H9 (cell line): ENCODE measurements around the gene MORN5. TPM values are rescaled to one million over a fixed set of nuclear protein-coding genes. Genes with fewer than 3 reads are reported as not detected.

Experiments
- DNase-seq: peaks from one replicate; pipeline ENCODE4 v3.0.0-alpha.2; 2017
- H2AFZ ChIP-seq: one replicate; pipeline ENCODE4 v1.6.1; 2013; ENCODE audit warnings: mild to moderate bottlenecking, low read length, control low read depth, moderate library complexity
- H2AK5ac ChIP-seq: 2 replicates; pipeline ENCODE4 v1.6.1; 2013; ENCODE audit warnings: low read length, control low read depth, mixed read lengths; ENCODE audit not compliant: insufficient read length
- H2BK120ac ChIP-seq: one replicate; pipeline ENCODE4 v1.6.1; 2013; ENCODE audit warnings: low read depth, mild to moderate bottlenecking, low read length, control low read depth, inconsistent platforms; ENCODE audit not compliant: poor library complexity, severe bottlenecking
- H2BK12ac ChIP-seq: 2 replicates; pipeline ENCODE4 v1.6.1; 2013; ENCODE audit warnings: low read length, control low read depth, mixed read lengths, low read depth; ENCODE audit not compliant: insufficient read length
- H2BK15ac ChIP-seq: 2 replicates; pipeline ENCODE4 v1.6.1; 2013; ENCODE audit warnings: low read depth, low read length, control low read depth
- H2BK20ac ChIP-seq: one replicate; pipeline ENCODE4 v1.6.1; 2013; ENCODE audit warnings: low read depth, mild to moderate bottlenecking, low read length, control low read depth, inconsistent platforms; ENCODE audit not compliant: poor library complexity, severe bottlenecking
- H2BK5ac ChIP-seq: 2 replicates; pipeline ENCODE4 v1.6.1; 2013; ENCODE audit warnings: low read length, control low read depth, mixed read lengths; ENCODE audit not compliant: insufficient read length
- H3K14ac ChIP-seq: 2 replicates; pipeline ENCODE4 v1.6.1; 2013; ENCODE audit warnings: low read length, control low read depth; ENCODE audit not compliant: insufficient read depth
- H3K18ac ChIP-seq: 2 replicates; pipeline ENCODE4 v1.6.1; 2013; ENCODE audit warnings: low read depth, mild to moderate bottlenecking, mixed read lengths, low read length, control low read depth; ENCODE audit not compliant: insufficient read length
- H3K23ac ChIP-seq: 2 replicates; pipeline ENCODE4 v1.6.1; 2013; ENCODE audit warnings: low read length, control low read depth, mixed read lengths, low read depth; ENCODE audit not compliant: insufficient read length
- H3K23me2 ChIP-seq: 2 replicates; pipeline ENCODE4 v1.6.1; 2013; ENCODE audit warnings: low read depth, mild to moderate bottlenecking, mixed read lengths, low read length, control low read depth; ENCODE audit not compliant: insufficient read length, poor library complexity, severe bottlenecking
- H3K27ac ChIP-seq: 2 replicates; pipeline ENCODE4 v1.5.1; 2013; ENCODE audit warnings: low read length, control low read depth, mixed read lengths, low read depth; ENCODE audit not compliant: insufficient read length
- H3K27me3 ChIP-seq: 2 replicates; pipeline ENCODE4 v1.6.1; 2013; ENCODE audit warnings: low read length, control low read depth, inconsistent platforms; ENCODE audit not compliant: insufficient read depth
- H3K4ac ChIP-seq: 2 replicates; pipeline ENCODE4 v1.6.1; 2013; ENCODE audit warnings: low read depth, mild to moderate bottlenecking, control low read depth, inconsistent platforms, low read length, moderate library complexity
- H3K4me1 ChIP-seq: 2 replicates; pipeline ENCODE4 v1.6.1; 2013; ENCODE audit warnings: low read length, control low read depth, inconsistent platforms; ENCODE audit not compliant: insufficient read depth
- H3K4me2 ChIP-seq: 2 replicates; pipeline ENCODE4 v1.6.1; 2013; ENCODE audit warnings: low read length, control low read depth, mixed read lengths; ENCODE audit not compliant: insufficient read length, insufficient read depth
- H3K56ac ChIP-seq: 2 replicates; pipeline ENCODE4 v1.6.1; 2013; ENCODE audit warnings: low read depth, mild to moderate bottlenecking, mixed read lengths, low read length, control low read depth; ENCODE audit not compliant: insufficient read length
- H3K79me1 ChIP-seq: 2 replicates; pipeline ENCODE4 v1.6.1; 2013; ENCODE audit warnings: low read depth, mild to moderate bottlenecking, moderate library complexity, low read length, control low read depth, inconsistent platforms; ENCODE audit not compliant: insufficient read depth, poor library complexity, severe bottlenecking
- H3K79me2 ChIP-seq: 2 replicates; pipeline ENCODE4 v1.6.1; 2013; ENCODE audit warnings: low read length, control low read depth, inconsistent platforms; ENCODE audit not compliant: insufficient read depth
- H3K9ac ChIP-seq: 2 replicates; pipeline ENCODE4 v1.6.1; 2013; ENCODE audit warnings: low read length, control low read depth, mixed read lengths; ENCODE audit not compliant: insufficient read length; ENCODE audit errors: extremely low read depth
- H3K9me3 ChIP-seq: one replicate; pipeline ENCODE4 v1.6.1; 2013; ENCODE audit warnings: low read depth, low read length, inconsistent platforms; ENCODE audit not compliant: control insufficient read depth
- H3T11ph ChIP-seq: one replicate; pipeline ENCODE4 v1.6.1; 2013; ENCODE audit warnings: mild to moderate bottlenecking, low read length, control low read depth, inconsistent platforms
- H4K20me1 ChIP-seq: one replicate; pipeline ENCODE4 v1.6.1; 2013; ENCODE audit not compliant: control insufficient read depth, insufficient read length, insufficient read depth
- H4K5ac ChIP-seq: 2 replicates; pipeline ENCODE4 v1.6.1; 2013; ENCODE audit warnings: low read depth, mild to moderate bottlenecking, mixed read lengths, low read length, control low read depth; ENCODE audit not compliant: insufficient read length
- H4K8ac ChIP-seq: replicated peaks from 2 replicates; pipeline ENCODE4 v1.6.1; 2013; ENCODE audit warnings: low read length, control low read depth, mixed read lengths, low read depth; ENCODE audit not compliant: insufficient read length
- H4K91ac ChIP-seq: 2 replicates; pipeline ENCODE4 v1.6.1; 2013; ENCODE audit warnings: low read depth, mild to moderate bottlenecking, moderate library complexity, mixed read lengths, low read length, control low read depth; ENCODE audit not compliant: insufficient read length
- H3K27ac Mint-ChIP-seq, 3 experiments: 2 replicates in 2 of 3; 3 replicates in 1 of 3; pipeline ENCODE4 v1.8.0; 2020 to 2021; ENCODE audit warnings: mixed read lengths in 3 of 3, mild to moderate bottlenecking in 1 of 3, moderate library complexity in 1 of 3
- H3K27me3 Mint-ChIP-seq: 2 replicates; pipeline ENCODE4 v1.8.0; 2021; ENCODE audit warnings: low read depth, mild to moderate bottlenecking, moderate library complexity, mixed read lengths
- H3K36me3 Mint-ChIP-seq, 3 experiments: 2 replicates in 2 of 3; 3 replicates in 1 of 3; pipeline ENCODE4 v1.8.0; 2020 to 2021; ENCODE audit warnings: low read depth in 3 of 3, mixed read lengths in 3 of 3; ENCODE audit not compliant: insufficient read depth in 1 of 3
- H3K4me1 Mint-ChIP-seq, 2 experiments: 2 replicates each; pipeline ENCODE4 v1.8.0; 2020; ENCODE audit warnings: mixed read lengths in 2 of 2
- H3K4me3 Mint-ChIP-seq, 2 experiments: 2 replicates in 1 of 2; 3 replicates in 1 of 2; pipeline ENCODE4 v1.8.0; 2020 to 2021; ENCODE audit warnings: mild to moderate bottlenecking in 2 of 2, mixed read lengths in 2 of 2, moderate library complexity in 1 of 2
- H3K9me3 Mint-ChIP-seq, 2 experiments: 2 replicates in 1 of 2; 3 replicates in 1 of 2; pipeline ENCODE4 v1.8.0; 2020; ENCODE audit warnings: mild to moderate bottlenecking in 2 of 2, mixed read lengths in 2 of 2, moderate library complexity in 1 of 2
- CTCF ChIP-seq: fragments of 200-600 bp; sonication (generic); conservative IDR thresholded peaks from 3 replicates; pipeline ENCODE4 v1.8.0; 2021; ENCODE audit warnings: antibody characterized with exemption, mild to moderate bottlenecking
- WGBS: extraction: QIAGEN DNeasy Blood & Tissue Kit; methylation state at CpG from one replicate; pipeline ENCODE4 v1.1.7; 2013; ENCODE audit warnings: missing lambda C conversion rate, low lambda C conversion rate, mixed read lengths; ENCODE audit not compliant: insufficient read length; ENCODE audit errors: extremely low coverage; 5-methylcytosine and 5-hydroxymethylcytosine counted together
- total RNA-seq: library from RNA; stranded (reverse); gene quantifications from 2 replicates; pipeline ENCODE4 v1.2.1, GENCODE V29; 2021

Gene MORN5
- total RNA-seq, 1 experiment from 2014 or later = not detected

- H3K9me3 ChIP-seq = no peaks in the 10 kb centered on the region
Measured at GRCh38 chr9:122140368-122141193, 19.1 kb upstream of the MORN5 start.

More at GRCh38 chr9:122140368-122141193, 19.1 kb upstream of the MORN5 start:
- Histone ChIP-seq H2BK20ac (no peak overlapping the region), H3K56ac (no peak overlapping the region), H2BK120ac (no peak overlapping the region), H3K14ac (no peak overlapping the region), H3K23me2 (no peaks in the 10 kb centered on the region), H3K79me1 (no peaks in the 10 kb centered on the region), H3K4me1 (peaks cover 2% of the 10 kb centered on the region; the same call in 1 of the 2 replicates), H3K27me3 (no peaks in the 10 kb centered on the region), H2BK5ac (no peak overlapping the region), H3T11ph (no peak overlapping the region), H4K8ac (no peak overlapping the region), H3K9ac (no peak overlapping the region), H3K27ac (no peak overlapping the region), H4K20me1 (no peaks in the 10 kb centered on the region), H3K18ac (no peak overlapping the region), H3K79me2 (no peaks in the 10 kb centered on the region), H3K4ac (no peak overlapping the region), H4K5ac (no peak overlapping the region), H4K91ac (no peak overlapping the region), H2AK5ac (no peak overlapping the region), H2AFZ (no peak overlapping the region), H3K23ac (no peak overlapping the region), H3K4me2 (no peak overlapping the region), H2BK15ac (no peak overlapping the region), H2BK12ac (no peak overlapping the region)
- Mint-ChIP-seq H3K27ac (no peak overlapping the region; a peak in 1 of 7 replicates), H3K4me3 (no peak overlapping the region), H3K4me1 (peaks cover 11 to 20% of the 10 kb centered on the region in 2 experiments; a peak in 3 of 4 replicates), H3K36me3 (peaks cover 7 to 24% (median 14%) of the 10 kb centered on the region in 3 experiments), H3K27me3 (no peaks in the 10 kb centered on the region), H3K9me3 (no peaks in the 10 kb centered on the region)
- WGBS = no CpG with 5 or more reads among the region's 8 CpGs
- TF ChIP-seq CTCF = no peak
- DNase-seq = no peak
